Skeletal muscle tissue (tissue), 4 donors: Measurements from ENCODE around the gene FBXO15. TPM values are rescaled to one million over a fixed set of nuclear protein-coding genes. Genes with fewer than 3 reads are reported as not detected.

ENCODE experiments used
- H3K27ac ChIP-seq: one replicate; pipeline ENCODE4 v1.7.0; 2013; ENCODE audit warnings: mild to moderate bottlenecking, low read depth, low read length, inconsistent platforms
- H3K27me3 ChIP-seq, 3 donors: one replicate each; pipeline ENCODE4 v1.7.0; 2013; ENCODE audit warnings: low read length in 3 of 3; ENCODE audit not compliant: control insufficient read depth in 3 of 3, insufficient read depth in 3 of 3
- H3K36me3 ChIP-seq, 3 donors: one replicate each; pipeline ENCODE4 v1.7.0; 2013; ENCODE audit warnings: low read length in 3 of 3; ENCODE audit not compliant: control insufficient read depth in 3 of 3, insufficient read depth in 3 of 3
- H3K4me1 ChIP-seq, 3 donors: one replicate each; pipeline ENCODE4 v1.7.0; 2013; ENCODE audit warnings: low read length in 3 of 3, mild to moderate bottlenecking in 3 of 3; ENCODE audit not compliant: control insufficient read depth in 3 of 3, insufficient read depth in 3 of 3
- H3K4me3 ChIP-seq, 3 donors: one replicate each; pipeline ENCODE4 v1.7.0; 2013; ENCODE audit warnings: low read length in 3 of 3
- H3K9ac ChIP-seq, 3 donors: one replicate each; pipeline ENCODE4 v1.7.0; 2013; ENCODE audit warnings: low read length in 3 of 3, mild to moderate bottlenecking in 3 of 3, moderate library complexity in 2 of 3, low read depth in 1 of 3
- H3K9me3 ChIP-seq, 3 donors: one replicate each; pipeline ENCODE4 v1.7.0; 2013; ENCODE audit warnings: low read length in 3 of 3; ENCODE audit not compliant: control insufficient read depth in 3 of 3
- total RNA-seq: library from RNA; depleted of rRNA; stranded (reverse); fragments of >200 nt; gene quantifications from one replicate; pipeline ENCODE4 v1.2.3, GENCODE V29; 2014
- donor health status: Osteomylitis.

The FBXO15 gene
- total RNA-seq, 1 donor from 2014 or later, result 1.0 TPM

DNA sequence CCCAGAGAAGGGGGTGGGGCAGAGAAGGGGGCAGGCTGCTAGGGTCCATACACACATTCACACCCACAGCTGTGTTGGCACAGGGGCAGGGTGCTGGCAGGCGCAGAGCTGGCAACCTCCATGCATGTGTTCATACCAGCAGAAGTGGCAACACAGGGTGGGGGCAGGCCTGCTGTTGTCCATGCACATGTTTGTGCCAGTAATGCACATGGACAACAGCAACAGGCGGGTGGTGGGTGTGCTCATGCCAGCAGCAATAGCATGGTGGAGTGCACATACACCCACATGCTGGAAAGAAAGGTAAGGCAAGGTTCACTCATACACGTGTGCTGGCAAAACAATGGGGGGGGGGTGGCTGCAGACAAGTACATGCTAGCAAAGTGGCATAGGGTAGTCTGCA lies 54.7 kb downstream of the FBXO15 start:
- no peak overlapping the region for H3K4me3 ChIP-seq
- no peaks in the 10 kb centered on the region for H3K4me1 ChIP-seq

GRCh38 chr18:74084184-74084855 lies 63.3 kb downstream of the FBXO15 start:
- H3K9ac ChIP-seq, result no peak overlapping the region
- H3K36me3 ChIP-seq, result no peaks in the 10 kb centered on the region
- H3K4me3 ChIP-seq, result no peak overlapping the region
- H3K27me3 ChIP-seq, result no peaks in the 10 kb centered on the region
- H3K4me1 ChIP-seq, result no peaks in the 10 kb centered on the region
- no peak overlapping the region for H3K27ac ChIP-seq
- H3K9me3 ChIP-seq, result peaks cover 0 to 2% (median 0%) of the 10 kb centered on the region in 3 donors

More for the DNA sequence above, 54.7 kb downstream of the FBXO15 start:
- H3K27ac ChIP-seq, result no peak overlapping the region
- no peaks in the 10 kb centered on the region for H3K36me3 ChIP-seq
- no peak overlapping the region for H3K9ac ChIP-seq
- no peaks in the 10 kb centered on the region for H3K27me3 ChIP-seq
- peaks cover 0 to 2% (median 0%) of the 10 kb centered on the region in 3 donors for H3K9me3 ChIP-seq

DNA sequence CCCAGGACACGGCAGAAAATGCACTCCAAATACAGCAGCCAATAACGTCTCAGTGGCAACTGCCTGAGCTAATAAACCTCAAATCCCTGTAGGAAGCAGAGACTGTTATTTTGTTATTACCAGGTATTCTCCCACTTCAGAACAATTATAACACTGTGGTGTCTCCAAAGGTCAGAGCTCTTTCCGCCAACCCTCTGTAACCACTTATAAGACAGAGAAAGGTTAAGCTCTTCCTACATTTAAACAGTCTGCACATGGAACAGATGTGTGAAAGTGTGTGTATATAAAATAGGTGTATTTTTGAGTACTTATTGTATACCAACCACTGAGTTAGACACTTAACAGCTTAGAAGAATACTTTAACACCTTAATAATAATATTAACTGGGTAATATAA lies 64.1 kb downstream of the FBXO15 start:
- no peaks in the 10 kb centered on the region for H3K4me1 ChIP-seq
- H3K9me3 ChIP-seq, result no peaks in the 10 kb centered on the region
- H3K4me3 ChIP-seq, result no peak overlapping the region
- no peak overlapping the region for H3K27ac ChIP-seq
- no peak overlapping the region for H3K9ac ChIP-seq
- H3K36me3 ChIP-seq, result no peaks in the 10 kb centered on the region
- no peaks in the 10 kb centered on the region for H3K27me3 ChIP-seq

DNA sequence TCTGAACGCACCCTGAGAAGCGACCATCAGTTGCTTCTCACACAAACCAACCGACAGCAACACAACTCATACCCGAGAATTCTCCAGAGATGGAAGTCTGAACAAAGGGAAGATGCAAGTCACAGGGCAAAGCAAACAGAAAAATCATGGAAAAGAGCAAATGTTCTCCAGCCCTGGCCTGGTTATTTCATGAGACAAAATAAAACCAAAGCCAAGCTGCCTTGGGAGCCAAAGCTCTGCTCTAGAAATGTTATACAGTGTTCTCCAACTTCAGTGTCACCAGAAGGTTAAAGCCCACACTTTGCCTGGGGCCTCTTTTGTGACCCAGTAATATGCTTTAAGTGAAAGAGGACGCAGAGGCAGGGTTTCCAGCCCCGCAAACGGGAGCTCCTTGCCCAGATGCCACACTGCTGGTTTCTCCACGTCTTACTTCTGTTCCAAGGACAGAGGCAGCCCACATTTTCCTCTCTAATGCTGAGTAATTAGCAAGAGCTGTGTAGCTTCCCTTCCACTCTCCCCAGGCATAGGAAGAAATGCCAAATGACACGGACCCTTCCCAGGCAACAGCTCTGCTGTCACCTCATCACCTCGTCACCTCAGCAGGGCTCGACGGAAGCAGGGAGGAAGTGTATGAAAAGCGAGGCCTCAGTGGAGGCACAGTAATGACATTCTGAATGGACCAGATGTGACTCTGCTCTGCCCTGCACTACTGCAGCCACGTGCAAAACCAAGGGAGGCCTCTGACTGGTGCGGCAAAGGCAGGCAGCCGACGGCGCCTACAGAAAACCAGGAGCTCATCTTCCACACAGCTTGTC lies 64.7 kb downstream of the FBXO15 start:
- Histone ChIP-seq H3K9ac (no peak overlapping the region), H3K27ac (no peak overlapping the region)

DNA sequence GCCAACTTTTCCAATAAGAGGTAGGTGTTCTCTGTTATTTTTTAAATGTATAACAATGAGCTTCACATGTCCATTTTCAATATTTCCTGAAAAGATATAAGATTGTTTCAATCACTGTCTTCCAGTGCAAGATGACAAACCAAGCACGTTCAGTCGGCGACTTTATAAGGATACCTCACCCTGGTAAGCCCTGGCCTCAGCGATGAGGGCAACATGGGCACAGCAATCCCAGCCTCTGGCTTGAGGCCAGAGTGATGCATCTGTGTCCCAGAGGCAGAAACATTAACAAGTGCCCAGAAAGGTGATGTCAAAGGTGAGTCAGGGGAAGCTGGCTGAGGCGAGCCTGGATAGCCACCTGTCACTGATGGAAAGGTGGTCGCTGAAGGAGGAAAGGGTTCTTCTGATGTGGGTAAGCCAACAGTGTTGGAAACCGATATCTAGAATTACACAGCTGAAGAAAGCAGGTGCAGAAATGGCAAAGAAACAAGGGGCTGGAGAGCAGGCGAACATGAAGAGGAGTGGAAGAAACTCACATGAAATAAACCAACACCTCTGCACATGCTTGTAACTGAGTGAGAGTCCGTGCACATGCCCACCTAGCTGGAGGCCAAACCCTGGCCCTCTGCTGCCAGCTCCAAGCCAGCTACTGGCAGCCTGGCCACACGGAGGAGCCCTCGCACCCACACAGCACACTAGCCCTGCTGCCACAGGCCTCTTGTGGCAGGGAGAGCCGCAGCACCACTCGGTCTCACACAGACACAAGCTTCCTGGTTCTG lies 65.5 kb downstream of the FBXO15 start:
- no peaks in the 10 kb centered on the region for H3K9me3 ChIP-seq

More for the DNA sequence above, 64.7 kb downstream of the FBXO15 start:
- H3K27me3 ChIP-seq, result no peaks in the 10 kb centered on the region
- H3K9me3 ChIP-seq, result no peaks in the 10 kb centered on the region
- H3K4me3 ChIP-seq, result no peak overlapping the region
- no peaks in the 10 kb centered on the region for H3K36me3 ChIP-seq
- H3K4me1 ChIP-seq, result no peaks in the 10 kb centered on the region

GRCh38 chr18:74078257-74078656 lies 69.4 kb downstream of the FBXO15 start:
- Histone ChIP-seq H3K4me1 (no peaks in the 10 kb centered on the region), H3K9me3 (no peaks in the 10 kb centered on the region), H3K4me3 (no peak overlapping the region), H3K9ac (no peak overlapping the region), H3K27me3 (peaks cover 0 to 4% (median 0%) of the 10 kb centered on the region in 3 donors), H3K36me3 (no peaks in the 10 kb centered on the region), H3K27ac (no peak overlapping the region)

More for the DNA sequence above, 65.5 kb downstream of the FBXO15 start:
- Histone ChIP-seq H3K27ac (no peak overlapping the region), H3K9ac (no peak overlapping the region), H3K4me1 (no peaks in the 10 kb centered on the region), H3K4me3 (no peak overlapping the region), H3K36me3 (no peaks in the 10 kb centered on the region), H3K27me3 (no peaks in the 10 kb centered on the region)

- no peak overlapping the region for H3K9ac ChIP-seq
- H3K27ac ChIP-seq, result no peak overlapping the region
- H3K27me3 ChIP-seq, result peaks cover 0 to 6% (median 0%) of the 10 kb centered on the region in 3 donors
- H3K9me3 ChIP-seq, result no peaks in the 10 kb centered on the region
- no peak overlapping the region for H3K4me3 ChIP-seq
- no peaks in the 10 kb centered on the region for H3K36me3 ChIP-seq
- no peaks in the 10 kb centered on the region for H3K4me1 ChIP-seq
These were observed 72.7 kb downstream of the FBXO15 start for GRCh38 chr18:74074668-74075564.

- H3K9me3 ChIP-seq, result no peaks in the 10 kb centered on the region
- peaks cover 0 to 6% (median 0%) of the 10 kb centered on the region in 3 donors for H3K27me3 ChIP-seq
- H3K4me1 ChIP-seq, result no peaks in the 10 kb centered on the region
- H3K36me3 ChIP-seq, result no peaks in the 10 kb centered on the region
- H3K9ac ChIP-seq, result no peak overlapping the region
- no peak overlapping the region for H3K27ac ChIP-seq
- no peak overlapping the region for H3K4me3 ChIP-seq
These were observed 73.5 kb downstream of the FBXO15 start for GRCh38 chr18:74073957-74074667.
